Pons (tissue), 1 donor: ENCODE results near the gene USO1.
A peak's percentile ranks its signal among the peaks of the same experiment; 100 is the strongest.
"Not testable (repeated sequence)": the region's sequence is repeated elsewhere in the genome, so short reads cannot be mapped to it uniquely, and the experiment has no call there.

ENCODE experiments used
- DNase-seq: peaks from one replicate; pipeline ENCODE4 v3.0.0-alpha.2; 2016; ENCODE audit warnings: low spot score

Gene USO1

DNA sequence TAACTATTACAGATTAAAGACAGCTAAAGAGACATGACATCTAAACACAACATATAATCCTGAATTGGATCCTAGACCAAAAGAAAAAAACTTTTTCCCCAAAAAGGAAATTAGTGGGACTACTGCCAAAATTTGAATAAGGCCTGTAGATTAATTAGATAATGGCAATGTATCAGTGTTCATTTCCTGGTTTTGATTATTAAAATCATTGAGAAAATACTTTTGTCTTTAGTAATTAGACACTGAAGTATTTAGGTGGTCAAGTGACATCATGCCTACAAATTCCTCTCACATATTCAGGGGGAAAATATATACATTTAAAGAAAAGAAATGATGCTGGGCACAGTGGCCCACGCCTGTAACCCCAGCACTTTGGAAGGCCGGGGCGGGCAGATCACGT lies 10.4 kb upstream of the USO1 start:
- no peak for DNase-seq

DNA sequence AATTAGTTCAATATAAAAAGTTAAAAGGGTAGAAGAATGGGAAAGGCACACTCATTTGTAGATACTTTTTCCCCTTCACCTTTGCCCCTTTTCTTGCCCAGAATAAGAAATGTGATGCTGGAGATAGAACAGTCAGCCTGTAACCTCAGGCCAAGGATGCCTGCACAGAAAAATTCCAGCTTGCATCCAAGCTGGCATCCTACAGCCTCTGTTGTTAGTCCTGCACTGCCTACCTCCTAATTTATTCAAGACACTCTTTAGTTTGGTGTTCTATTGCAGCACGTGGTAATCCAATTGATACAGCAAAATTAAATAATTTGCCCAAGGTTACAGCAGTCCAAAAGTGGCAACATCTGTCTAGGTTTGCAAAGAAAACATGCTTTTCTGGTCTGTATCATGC lies 9.7 kb upstream of the USO1 start:
- no peak for DNase-seq

DNA sequence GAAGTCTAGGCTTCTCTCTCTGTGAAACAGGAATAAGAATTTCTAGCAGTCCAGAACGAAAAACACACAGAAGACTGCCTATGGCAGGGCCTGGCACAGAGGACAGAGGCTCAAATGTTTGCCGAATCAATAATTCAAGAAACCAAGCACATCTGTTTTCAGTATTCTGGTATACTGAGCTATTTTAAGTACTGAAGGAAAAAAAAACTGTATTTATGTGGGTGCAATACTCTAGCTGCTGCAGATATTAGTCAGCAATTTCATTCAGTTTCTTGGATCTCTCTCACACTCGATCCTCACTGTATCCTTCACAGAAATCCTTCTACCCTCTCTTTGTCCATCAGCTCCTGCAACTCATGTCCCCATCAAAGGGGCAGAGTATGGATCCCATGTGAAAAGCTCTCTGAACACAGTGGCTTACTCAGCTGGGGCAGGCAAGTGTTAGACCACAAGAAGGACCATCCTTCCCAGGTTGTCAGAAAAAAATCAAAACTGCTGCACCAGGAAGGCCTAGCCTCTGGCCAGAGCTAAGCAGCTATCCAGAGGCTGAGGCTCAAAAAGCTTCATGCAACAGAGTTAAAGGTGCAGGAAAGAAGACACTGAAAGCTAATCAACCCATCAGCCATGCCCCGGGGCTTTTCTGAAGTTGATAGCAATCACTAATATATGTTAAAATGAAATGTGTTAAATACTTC lies 9.1 kb upstream of the USO1 start:
- DNase-seq = peak; percentile 59

DNA sequence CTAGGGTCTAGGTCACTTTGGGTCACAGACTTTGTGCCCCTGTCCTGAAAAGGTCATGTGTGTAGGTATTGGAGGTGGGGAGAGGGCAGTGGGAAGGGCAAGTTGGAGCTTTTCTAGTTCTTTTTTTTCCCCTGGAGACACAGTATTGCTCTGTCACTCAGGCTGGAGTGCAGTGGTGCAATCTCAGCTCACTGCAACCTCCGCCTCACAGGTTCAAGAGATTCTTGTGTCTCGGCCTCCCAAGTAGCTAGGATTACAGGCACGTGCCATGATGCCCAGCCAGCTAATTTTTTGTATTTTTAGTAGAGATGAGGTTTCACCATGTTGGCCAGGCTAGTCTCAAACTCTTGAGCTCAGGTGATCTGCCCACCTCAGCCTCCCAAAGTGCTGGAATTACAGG lies 8.3 kb upstream of the USO1 start:
- DNase-seq = not testable (repeated sequence)

DNA sequence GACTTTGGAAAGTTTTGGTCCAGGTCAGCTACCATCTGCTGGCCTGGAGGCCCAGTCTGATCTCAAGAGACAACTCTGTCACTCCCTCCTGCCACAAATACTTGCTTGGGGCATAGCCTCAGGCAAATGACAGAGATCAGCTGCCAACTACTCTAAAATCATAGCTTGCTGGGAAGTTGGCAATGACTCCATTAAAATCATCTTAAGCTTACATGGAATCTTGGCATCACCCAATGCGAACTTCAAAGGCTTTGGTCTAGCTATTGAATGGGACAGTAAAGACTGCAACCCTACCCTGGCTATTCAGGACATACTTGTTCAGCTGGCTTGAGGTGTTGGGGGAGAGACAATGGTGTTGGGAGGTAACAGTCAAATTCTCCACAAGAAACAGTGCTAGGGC lies 7.0 kb upstream of the USO1 start:
- no peak for DNase-seq

DNA sequence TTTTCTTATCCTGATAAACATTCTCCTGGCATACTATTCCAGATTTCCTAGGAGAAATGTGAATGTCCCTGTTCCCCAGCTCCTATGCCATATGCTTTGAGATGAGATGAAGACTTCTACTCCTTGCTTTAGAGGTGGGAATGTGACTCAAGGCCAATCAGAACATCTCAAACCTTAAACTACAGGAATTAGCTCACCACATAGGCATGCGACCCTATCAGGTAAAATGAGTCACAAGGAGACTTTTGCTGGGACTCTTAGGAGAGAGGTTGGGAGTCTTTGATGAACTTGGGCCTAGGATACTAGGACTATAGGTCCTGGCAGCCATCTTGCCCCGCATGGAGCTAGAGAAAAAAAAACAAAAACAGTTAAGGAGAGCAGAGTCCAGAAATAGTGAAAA lies 5.8 kb upstream of the USO1 start:
- no peak for DNase-seq

DNA sequence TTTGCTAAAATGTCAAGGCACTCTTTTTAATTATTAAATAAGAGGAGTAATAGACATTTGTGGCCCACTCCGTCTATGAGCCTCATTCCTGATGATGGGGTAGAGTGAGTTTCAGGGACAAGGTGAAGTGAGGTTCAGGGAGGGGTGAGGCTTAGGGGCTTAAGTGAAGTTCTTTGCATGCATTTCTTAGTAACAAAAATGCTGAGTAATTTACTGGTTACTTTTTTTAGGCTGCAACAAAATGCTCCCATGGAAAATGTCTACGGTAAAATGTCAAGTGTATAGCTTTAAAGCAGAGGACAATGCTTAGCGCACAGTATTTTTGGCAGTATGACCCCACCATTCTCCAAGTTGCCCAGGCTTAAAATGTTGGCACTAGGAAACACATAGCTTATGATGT lies 2.0 kb upstream of the USO1 start:
- no peak for DNase-seq

DNA sequence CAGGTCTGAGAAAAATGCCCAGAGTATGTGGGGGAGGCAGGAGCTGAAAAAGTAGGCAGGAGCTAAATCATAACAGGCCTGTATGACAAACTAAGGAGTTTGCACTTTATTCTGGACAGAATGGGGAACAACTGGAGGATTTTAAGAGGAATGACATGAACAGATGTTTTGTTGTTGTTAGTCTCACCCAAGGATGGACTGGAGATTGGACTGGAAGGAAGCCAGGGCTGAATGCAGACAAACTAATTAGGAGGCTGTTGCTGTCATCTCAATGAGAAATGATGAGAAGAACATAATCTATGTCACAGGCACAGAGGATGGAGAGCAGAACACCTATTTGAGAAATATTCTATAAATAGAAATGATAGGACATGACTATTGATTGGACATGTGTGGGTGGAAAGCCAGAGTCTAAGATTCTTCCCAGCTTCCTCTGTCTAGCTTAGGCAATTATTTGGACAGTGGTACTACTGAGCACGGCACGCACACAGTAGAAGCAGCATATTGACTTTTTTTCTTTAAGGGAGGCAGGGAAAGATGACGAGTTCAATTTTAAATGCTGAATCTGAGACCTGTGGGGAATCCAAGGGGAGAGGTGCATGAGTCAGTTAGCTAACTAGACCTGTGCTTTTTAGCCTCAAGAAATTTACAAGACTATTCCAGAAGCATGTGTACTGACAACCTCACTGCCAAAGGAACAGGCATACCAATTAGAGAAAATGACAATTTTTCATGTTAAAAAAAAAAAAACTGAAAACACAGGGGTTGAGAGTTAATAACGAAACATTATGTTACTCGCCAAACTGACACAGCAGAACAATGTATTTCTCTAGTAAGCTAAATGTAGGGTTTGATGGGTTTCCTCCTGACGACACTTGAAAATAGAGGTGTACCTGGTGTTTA lies 963 bp upstream of the USO1 start:
- DNase-seq = peak; percentile 35

DNA sequence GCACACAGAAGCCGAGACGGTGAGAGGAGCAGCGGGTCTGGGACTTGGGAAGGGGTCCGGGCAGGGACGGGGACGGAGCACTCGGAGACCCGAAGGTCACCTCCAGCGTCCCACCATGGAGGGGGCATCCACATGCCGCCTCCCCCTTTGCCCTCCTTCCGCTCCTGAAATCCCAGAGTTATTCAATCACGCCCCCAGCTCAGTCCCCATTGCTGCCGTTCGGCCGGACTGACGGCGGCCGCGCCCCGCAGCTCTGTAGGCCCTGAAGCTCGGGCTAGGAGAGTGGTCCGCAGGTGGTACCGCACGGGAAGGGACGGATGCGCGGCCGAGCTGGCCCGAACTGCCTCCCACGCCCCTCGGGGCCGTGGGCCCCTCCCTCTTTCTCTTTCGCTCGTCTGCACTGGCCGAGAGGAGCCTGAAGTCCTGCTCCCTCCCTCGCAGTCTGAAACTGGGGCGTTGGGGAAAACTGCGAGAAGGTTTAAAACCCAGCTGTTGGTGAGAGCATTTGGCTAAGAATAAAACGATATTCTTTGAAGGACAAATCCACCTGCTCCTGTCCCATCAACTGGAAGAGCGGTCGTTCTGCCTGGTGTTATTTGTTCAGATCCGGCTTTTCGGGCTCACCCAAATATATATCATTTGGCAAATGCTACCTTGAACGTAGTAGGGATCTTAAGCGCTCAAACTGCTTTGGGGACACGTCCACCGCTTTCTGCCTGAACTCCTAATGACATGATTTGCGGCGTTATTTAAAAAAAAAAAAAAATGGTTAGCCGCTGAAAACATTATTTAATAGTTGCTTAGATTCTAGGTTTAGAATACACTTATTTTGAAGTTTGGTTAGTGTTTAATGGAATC lies 719 bp downstream of the USO1 start:
- peak; percentile 55 for DNase-seq

DNA sequence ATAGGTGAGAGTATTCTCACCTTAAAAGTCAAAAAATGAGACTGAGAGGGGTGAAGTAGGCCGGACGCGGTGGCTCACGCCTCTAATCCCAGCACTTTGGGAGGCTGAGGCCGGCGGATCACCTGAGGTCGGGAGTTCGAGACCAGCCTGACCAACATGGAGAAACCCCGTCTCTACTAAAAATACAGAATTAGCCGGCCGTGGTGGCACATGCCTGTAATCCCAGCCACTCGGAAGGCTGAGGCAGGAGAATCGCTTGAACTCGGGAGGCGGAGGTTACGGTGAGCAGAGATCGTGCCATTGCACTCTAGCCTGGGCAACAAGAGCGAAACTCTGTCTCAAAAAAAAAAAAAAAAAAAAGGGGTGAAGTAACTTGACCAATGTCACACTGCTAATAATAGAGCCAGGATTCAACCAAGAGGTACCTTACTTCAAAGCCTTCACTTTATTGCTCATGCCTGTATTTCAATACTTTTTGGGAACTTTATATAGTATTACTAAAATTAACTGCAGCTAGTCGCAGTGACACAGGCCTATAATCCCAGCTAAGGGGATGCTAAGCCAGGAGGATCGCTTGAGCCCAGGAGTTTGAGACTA lies 1.7 kb downstream of the USO1 start:
- DNase-seq = not testable (repeated sequence)

DNA sequence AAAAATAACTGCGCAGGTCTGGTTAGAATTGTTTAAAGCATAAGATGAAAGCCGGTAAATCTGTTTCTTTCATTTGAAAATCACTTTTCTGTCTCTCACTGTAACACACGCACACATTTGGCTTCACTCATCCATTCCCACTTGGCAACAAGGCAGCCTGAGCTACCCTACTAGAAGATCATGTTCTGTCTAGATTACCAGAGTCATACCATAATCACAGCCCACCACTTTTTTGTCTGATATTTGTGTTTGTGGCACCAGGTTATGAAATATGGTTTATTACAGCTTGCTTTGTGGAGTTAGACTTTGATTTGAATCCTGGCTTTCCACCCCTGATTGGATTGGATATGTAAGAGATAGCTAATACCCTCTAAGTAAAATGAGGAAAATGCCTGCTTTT lies 2.2 kb downstream of the USO1 start:
- no peak for DNase-seq

DNA sequence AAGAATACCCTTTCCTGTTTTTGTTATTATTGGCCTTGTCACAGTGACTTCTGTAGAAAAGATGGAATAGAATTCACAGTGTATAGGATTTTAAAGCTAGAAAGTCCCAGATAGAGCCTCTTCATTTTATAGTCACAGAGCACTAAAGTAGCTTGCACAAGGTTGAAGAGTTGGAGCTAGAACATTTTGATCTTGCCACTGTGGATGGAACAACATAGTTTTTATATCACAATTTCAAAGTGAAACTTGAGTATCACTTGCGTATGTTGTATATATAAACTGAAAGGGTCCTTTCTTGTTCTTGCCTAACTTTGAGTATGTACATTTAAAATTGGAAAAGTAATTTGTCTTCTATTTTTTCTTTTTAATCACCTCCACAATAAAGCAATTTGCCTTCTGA lies 2.7 kb downstream of the USO1 start:
- DNase-seq = no peak

DNA sequence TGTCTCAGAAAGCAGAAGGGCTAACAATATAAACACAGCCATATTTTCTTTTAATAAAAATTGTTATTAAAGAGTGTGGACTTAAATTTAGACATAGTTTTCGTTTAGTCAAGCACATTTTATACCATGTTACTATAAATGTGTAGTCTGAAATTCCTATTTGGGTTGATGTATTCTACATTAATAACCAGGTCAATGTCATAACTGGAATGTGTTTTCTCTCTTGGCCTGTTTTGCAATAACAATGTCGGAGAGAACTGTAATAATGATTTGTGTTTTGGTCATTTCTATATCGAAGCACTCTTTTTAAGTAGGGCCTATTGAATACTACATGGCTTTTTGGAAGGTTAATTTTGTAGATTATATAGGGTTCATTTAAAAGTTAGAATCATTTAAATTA lies 5.5 kb downstream of the USO1 start:
- no peak for DNase-seq

DNA sequence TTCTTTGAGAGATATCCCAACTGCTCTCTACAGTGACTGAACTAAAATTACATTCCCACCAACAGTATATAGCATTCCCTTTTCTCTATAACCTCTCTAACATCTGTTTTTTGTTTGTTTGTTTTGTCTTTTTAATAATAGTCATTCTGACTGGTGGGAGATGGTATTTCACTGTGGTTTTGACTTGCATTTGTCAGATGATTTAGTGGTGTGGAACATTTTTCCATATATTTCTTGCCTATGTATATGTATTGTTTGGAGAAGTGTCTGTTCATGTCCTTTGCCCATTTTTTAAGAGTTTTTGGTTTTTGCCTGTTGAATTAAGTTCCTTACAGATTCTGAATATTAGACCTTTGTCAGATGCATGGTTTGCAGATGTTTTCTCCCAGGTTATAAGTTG lies 9.0 kb downstream of the USO1 start:
- DNase-seq = no peak

DNA sequence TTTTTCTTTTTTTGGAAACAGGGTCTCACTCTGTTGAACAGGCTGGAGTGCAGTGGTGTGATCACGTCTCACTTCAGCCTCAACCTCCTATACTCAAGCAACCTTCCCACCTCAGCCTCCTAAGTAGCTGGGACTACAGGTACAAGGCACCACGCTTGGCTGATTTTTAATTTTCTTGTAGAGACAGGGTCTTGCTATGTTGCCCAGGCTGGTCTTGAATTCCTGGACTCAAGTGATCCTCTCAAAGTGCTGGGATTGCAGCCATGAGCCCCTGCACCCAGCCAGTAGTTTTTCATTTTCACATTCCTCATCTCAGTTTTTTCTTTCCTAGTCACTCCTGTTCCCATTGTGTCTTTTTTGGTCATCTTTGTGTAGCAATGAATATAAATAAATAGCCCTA lies 11.1 kb downstream of the USO1 start:
- no peak for DNase-seq

DNA sequence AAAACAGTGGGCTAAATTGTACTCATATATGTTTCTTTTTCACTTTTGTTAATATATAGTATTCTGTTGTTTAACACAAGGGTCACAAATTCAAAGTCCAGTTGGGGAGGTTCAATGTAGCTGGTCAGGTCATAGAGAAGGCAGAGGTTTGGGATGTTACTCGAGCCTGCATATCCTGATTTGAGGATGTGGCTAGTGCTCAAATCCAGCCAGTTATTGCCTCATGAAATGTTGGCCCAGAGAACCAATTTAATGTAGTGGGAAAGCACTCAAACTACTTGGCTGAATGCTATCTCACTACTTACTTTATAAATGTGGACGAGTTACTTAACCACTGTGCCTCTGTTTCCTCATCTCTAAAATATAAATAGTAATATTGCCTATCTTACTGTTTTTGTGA lies 12.5 kb downstream of the USO1 start:
- no peak for DNase-seq

DNA sequence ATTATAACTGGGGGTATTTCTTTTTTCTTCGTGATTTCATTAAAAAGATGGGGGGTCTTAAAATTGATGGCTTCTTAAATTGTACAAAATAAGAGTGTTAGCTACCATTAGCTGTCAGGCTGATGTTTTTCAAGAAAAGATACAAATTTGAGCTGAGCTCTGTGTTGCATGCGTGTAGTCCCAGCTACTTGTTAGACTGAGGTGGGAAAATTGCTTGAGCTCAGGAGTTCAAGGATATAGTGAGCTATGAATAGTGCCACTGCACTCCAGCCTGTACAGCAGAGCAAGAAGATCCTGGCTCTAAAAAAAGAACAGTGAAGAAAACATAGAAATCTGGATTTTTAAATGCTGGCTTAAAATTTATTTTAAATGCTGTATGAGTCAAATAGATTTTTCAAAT lies 13.0 kb downstream of the USO1 start:
- no peak for DNase-seq

DNA sequence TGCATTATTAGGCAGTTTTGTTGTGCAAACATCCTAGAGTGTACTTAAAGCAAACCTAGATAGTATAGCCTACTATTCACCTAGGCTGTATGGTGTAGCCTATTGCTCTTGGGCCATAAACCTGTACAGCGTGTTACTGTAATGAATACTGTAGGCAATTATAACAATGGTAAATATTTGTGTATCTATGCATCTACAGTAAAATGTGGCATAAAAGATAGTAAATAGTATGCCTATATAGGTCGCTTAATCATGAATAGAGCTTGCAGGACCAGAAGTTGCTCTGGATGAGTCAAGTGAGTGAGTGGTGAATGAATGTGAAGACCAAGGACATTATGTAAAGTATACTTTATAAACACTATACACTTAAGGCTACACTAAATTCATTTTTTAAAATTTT lies 16.6 kb downstream of the USO1 start:
- no peak for DNase-seq

DNA sequence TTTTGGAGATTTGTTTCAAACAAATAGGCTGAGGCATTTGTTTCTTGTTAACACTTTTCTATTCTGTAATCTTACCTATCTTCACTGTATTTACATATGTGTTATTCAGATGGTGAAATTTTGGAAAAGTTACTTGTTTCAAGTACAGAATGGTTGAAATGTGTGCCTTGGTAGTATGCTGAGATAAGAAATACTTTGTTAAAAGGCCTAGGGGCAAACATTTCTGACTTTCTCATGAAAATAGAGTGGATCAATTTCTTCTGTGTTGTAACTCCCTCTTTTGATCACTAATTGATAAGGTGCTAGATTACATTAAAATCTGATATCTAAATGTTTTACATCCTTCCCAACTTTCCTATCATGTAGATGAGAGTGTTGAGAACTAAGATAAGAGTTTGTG lies 18.1 kb downstream of the USO1 start:
- DNase-seq = no peak

DNA sequence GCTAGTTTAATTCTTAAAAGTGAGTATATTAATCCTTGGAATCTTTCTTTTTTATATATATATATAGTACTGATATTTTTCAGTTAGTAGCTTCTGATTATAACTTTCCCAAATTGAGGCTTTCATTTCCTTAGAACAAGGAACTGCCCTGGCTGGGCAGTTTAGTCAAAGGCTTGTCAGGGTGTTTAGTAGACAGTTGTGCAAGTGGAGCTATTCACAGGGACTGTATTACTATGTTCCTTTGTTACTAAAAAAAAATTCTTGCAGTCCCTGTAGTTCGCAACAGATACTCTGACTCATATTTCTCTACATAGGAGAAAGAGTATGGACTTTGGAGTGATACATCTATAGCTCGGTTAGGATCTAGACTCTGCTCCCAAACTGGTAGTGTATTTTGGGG lies 20.8 kb downstream of the USO1 start:
- DNase-seq = no peak

DNA sequence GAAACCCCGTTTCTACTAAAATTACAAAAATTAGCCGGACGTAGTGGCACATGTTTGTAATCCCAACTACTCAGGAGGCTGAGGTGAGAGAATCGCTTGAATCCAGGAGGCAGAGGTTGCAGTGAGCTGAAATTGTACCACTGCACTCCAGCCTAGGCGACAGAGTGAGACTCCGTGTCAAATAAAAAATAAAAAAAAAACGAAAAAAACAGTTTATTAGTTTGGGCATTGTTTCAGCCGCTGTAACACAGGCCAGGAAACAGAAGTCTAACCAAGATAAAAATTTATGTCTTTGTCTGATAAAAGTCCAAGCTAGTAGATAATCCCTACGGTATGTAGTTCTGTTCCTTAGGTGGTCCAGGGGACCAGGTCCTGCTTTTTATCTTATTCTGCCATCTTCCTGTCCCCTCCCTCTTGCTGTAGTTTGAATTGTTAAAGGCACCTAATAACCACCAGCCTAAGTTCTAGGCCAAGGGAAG lies 21.4 kb downstream of the USO1 start:
- no peak for DNase-seq

DNA sequence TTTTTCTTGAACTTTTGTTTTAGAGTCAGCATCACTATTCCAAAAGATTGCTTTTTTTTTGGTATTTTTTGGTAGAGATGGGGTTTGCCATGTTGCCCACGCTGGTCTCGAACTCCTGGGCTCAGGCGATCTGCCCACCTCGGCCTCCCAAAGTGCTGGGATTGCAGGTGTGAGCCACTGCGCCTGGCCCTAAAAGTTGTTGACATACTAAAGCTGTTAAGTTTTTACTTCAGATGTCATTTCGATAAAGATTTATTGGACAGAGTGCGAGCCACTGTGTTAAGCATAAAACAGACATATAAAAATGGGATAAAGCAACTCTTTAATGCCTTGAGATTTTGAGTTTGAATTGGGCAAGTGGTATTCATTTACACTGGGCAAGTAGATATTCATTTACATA lies 28.3 kb downstream of the USO1 start:
- DNase-seq = no peak
